Fibroblast of villous mesenchyme (primary cell): Measurements from ENCODE around the gene GH1. TPM values are rescaled to one million over a fixed set of nuclear protein-coding genes. Genes with fewer than 3 reads are reported as not detected.

Experiments used
- DNase-seq: peaks from one replicate; pipeline ENCODE4 v3.0.0-alpha.2; 2010; ENCODE audit warnings: low read depth
- H3K4me3 ChIP-seq: 2 replicates; pipeline ENCODE4 v1.5.1; 2011; ENCODE audit warnings: low read depth, mild to moderate bottlenecking, low read length
- total RNA-seq: library from RNA; depleted of rRNA; stranded (reverse); fragments of >200 nt; gene quantifications from 2 replicates; pipeline ENCODE4 v1.2.3, GENCODE V29; 2012
- TF ChIP-seq, protein P1 (sequence below): IDR thresholded peaks from 2 replicates; pipeline ENCODE4 v1.5.1; 2012; ENCODE audit warnings: low read depth, mild to moderate bottlenecking, low read length; ENCODE audit not compliant: insufficient read depth

Gene GH1
- total RNA-seq, 1 donor, result not detected

DNA sequence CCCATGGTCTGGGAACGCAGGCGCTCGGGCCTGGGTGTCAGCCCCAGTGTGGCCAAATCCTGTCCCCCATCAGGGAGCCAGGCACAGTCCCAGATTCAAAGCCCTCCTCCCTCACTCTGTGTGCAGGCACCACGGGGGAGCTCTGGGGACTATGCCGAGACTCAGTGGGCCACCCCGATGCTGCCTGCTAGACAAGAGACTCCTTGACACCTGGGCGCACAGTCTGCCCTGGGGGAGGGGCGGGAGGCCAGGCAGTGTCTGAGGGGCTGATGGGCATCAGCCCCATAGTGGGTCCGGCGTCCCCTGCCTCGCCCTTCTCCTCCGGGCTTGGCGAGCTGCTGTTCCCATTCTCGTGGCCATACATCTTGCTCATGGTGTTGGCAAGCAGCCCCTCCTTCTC is 21.9 kb upstream of the GH1 start:
- H3K4me3 ChIP-seq, result no peak overlapping the region
- TF ChIP-seq, protein P1, sequence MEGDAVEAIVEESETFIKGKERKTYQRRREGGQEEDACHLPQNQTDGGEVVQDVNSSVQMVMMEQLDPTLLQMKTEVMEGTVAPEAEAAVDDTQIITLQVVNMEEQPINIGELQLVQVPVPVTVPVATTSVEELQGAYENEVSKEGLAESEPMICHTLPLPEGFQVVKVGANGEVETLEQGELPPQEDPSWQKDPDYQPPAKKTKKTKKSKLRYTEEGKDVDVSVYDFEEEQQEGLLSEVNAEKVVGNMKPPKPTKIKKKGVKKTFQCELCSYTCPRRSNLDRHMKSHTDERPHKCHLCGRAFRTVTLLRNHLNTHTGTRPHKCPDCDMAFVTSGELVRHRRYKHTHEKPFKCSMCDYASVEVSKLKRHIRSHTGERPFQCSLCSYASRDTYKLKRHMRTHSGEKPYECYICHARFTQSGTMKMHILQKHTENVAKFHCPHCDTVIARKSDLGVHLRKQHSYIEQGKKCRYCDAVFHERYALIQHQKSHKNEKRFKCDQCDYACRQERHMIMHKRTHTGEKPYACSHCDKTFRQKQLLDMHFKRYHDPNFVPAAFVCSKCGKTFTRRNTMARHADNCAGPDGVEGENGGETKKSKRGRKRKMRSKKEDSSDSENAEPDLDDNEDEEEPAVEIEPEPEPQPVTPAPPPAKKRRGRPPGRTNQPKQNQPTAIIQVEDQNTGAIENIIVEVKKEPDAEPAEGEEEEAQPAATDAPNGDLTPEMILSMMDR, result no peak
- DNase-seq, result no peak

- TF ChIP-seq, protein P1, result no peak
- no peak overlapping the region for H3K4me3 ChIP-seq
- no peak for DNase-seq
Measured at GRCh38 chr17:63939884-63940283, 21.2 kb upstream of the GH1 start.

DNA sequence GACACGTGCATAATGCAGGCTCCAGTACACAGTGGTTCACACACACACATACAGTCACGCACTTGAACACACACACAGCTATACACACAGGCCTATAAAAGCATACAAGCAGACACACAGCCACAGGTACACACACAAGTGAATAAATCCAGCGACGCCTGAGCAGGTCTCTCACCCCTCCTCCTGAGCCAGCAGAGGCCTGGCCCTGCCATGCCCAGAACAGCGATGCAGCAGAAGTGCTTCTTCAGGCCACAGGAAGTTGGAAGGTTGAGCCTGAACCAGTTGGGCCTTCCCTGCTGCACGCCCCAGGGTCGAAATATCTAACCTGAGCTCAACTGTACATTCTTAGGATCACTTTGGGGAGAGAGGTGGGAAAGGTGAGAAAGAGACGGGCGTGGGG is 20.8 kb upstream of the GH1 start:
- DNase-seq, result no peak
- H3K4me3 ChIP-seq, result no peak overlapping the region
- TF ChIP-seq, protein P1, result no peak

DNA sequence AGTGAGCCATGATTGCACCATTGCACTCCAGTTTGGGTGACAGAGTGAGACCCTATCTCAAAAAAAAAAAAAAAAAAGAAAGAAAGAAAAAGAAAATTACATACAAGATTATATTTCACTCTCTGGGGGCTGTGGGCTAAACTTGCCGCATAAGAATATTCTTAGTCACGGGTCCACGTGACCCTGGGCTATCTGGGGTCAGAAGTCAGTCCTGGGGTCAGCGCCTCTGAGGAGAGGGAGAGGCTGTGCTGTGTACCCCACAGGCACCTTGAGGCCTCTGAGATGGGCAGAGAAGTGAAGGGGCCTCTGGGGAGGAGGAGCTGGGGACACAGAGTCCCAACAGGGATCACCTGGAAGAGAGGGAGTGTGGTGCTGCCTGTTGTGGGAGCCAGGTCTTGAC is 19.3 kb upstream of the GH1 start:
- DNase-seq, result no peak
- TF ChIP-seq, protein P1, result no peak
- no peak overlapping the region for H3K4me3 ChIP-seq

DNA sequence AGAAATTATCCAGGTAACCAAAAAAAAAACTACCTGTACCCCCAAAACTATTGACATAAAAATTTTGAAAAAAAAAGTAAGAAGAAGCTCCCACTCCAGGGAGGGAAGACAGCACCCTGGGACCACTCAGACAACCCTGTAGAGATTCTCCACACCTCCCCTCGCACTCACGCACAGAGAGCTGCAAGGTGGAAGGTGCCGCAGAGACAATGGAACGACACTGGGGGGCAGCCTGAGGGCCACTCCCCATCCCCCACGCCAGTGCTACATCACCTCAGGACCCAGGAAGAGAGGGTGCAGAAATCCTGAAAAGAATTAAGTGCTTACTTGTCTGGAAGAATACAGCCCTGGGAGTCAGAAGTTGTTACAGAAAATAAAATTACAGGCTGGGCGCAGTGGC is 18.7 kb upstream of the GH1 start:
- TF ChIP-seq, protein P1, result no peak
- H3K4me3 ChIP-seq, result no peak overlapping the region
- DNase-seq, result no peak

- TF ChIP-seq, protein P1, result no peak
- no peak overlapping the region for H3K4me3 ChIP-seq
- no peak for DNase-seq
Measured at GRCh38 chr17:63934183-63935112, 15.8 kb upstream of the GH1 start.
